Thyroid gland (tissue), 4 donors: ENCODE measurements around the gene SFSWAP. TPM values are rescaled to one million over a fixed set of nuclear protein-coding genes. Genes with fewer than 3 reads are reported as not detected.

Experiments
- DNase-seq, 2 donors: peaks; one replicate each; pipeline ENCODE4 v3.0.0-alpha.2; 2019
- H3K27ac ChIP-seq, 3 donors: fragments of 200-600 bp; sonication (generic); 1 replicate in 2 of 3; 2 replicates in 1 of 3; pipeline ENCODE4 v1.5.1; 2016 to 2019; ENCODE audit warnings: mild to moderate bottlenecking in 1 of 3, moderate library complexity in 1 of 3
- H3K27me3 ChIP-seq: fragments of 200-600 bp; sonication (generic); one replicate; pipeline ENCODE4 v1.5.1; 2019
- H3K36me3 ChIP-seq, 2 donors: fragments of 200-600 bp; sonication (generic); one replicate each; pipeline ENCODE4 v1.5.1; 2016 to 2019
- H3K4me1 ChIP-seq, 2 donors: fragments of 200-600 bp; sonication (generic); one replicate each; pipeline ENCODE4 v1.5.1; 2017 to 2019
- H3K4me3 ChIP-seq, 3 donors: fragments of 200-600 bp; sonication (generic); replicated peaks in 1 of 3; 1 replicate in 2 of 3; 2 replicates in 1 of 3; pipeline ENCODE4 v1.5.1; 2016; ENCODE audit warnings: mild to moderate bottlenecking in 1 of 3
- H3K9me3 ChIP-seq: fragments of 200-600 bp; sonication (generic); one replicate; pipeline ENCODE4 v1.5.1; 2017
- CTCF ChIP-seq, 6 experiments: fragments of 200-600 bp in 3 of 6; fragments of 450-650 bp in 3 of 6; sonication (generic) in 3 of 6; IDR thresholded peaks; one replicate each; pipeline ENCODE4 v1.5.1; 2016 to 2019; ENCODE audit warnings: antibody characterized with exemption in 6 of 6, mild to moderate bottlenecking in 2 of 6, inconsistent platforms in 1 of 6, moderate library complexity in 1 of 6
- POLR2A ChIP-seq, 2 donors: fragments of 450-650 bp; IDR thresholded peaks; one replicate each; pipeline ENCODE4 v1.6.1; 2017; ENCODE audit warnings: antibody characterized with exemption in 2 of 2, mild to moderate bottlenecking in 2 of 2, moderate library complexity in 1 of 2
- WGBS, 2 donors: methylation state at CpG; one replicate each; pipeline ENCODE4 v1.1.5; 2017; 5-methylcytosine and 5-hydroxymethylcytosine counted together
- intact Hi-C: fragments of 100-400 bp; cut with DNase I; formaldehyde crosslinking; loops from one replicate; pipeline ENCODE4 v1.15.1; 2023
- total RNA-seq, 4 donors: library from RNA; depleted of rRNA; stranded (reverse); fragments of >200 nt; gene quantifications; one replicate each; pipeline ENCODE4 v1.2.3, GENCODE V29; 2016

Gene SFSWAP
- total RNA-seq, 4 donors from 2014 or later, result 36.4 to 50.8 (median 42.6) TPM

DNA sequence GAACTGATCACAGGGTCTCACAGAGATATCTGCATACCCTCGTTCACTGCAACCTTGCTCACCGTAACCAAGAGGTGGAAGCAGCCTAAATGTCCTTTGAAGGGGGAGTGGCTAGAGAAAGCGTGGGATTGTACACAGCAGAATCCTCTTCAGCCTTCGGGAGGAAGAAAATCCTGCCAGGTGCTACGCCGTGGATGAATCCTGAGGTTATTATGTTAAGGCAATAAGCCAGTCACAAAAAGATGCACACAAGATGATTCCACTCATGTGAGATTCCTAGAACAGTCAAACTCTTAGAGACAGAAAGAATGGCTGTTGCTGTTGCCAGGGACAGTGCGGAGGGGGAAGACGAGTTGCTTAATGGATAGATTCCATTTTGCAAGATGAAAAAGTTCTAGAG, 39.6 kb upstream of the SFSWAP start:
- Histone ChIP-seq H3K9me3 (no peaks in the 10 kb centered on the region), H3K36me3 (no peaks in the 10 kb centered on the region), H3K27me3 (no peaks in the 10 kb centered on the region), H3K4me3 (no peak overlapping the region), H3K27ac (no peak overlapping the region), H3K4me1 (no peaks in the 10 kb centered on the region)
- TF ChIP-seq POLR2A (IDR thresholded peaks at IDR 0.05), result no peak
- TF ChIP-seq CTCF (IDR thresholded peaks at IDR 0.05), result no peak
- intact Hi-C loops, result no loop called here
- WGBS, 2 donors, result 64 to 65% methylated on average over 8 of the region's 8 CpGs
- DNase-seq, result no peak

GRCh38 chr12:131671871-131672270, 39.0 kb upstream of the SFSWAP start:
- Histone ChIP-seq H3K36me3 (no peaks in the 10 kb centered on the region), H3K4me1 (no peaks in the 10 kb centered on the region), H3K27ac (no peak overlapping the region), H3K27me3 (no peaks in the 10 kb centered on the region), H3K4me3 (no peak overlapping the region), H3K9me3 (no peaks in the 10 kb centered on the region)
- no peak for TF ChIP-seq CTCF (IDR thresholded peaks at IDR 0.05)
- TF ChIP-seq POLR2A (IDR thresholded peaks at IDR 0.05), result no peak
- intact Hi-C loops, result no loop called here
- DNase-seq, result no peak
- WGBS, 2 donors, result 56 to 59% methylated on average over 6 to 7 of the region's 8 CpGs

DNA sequence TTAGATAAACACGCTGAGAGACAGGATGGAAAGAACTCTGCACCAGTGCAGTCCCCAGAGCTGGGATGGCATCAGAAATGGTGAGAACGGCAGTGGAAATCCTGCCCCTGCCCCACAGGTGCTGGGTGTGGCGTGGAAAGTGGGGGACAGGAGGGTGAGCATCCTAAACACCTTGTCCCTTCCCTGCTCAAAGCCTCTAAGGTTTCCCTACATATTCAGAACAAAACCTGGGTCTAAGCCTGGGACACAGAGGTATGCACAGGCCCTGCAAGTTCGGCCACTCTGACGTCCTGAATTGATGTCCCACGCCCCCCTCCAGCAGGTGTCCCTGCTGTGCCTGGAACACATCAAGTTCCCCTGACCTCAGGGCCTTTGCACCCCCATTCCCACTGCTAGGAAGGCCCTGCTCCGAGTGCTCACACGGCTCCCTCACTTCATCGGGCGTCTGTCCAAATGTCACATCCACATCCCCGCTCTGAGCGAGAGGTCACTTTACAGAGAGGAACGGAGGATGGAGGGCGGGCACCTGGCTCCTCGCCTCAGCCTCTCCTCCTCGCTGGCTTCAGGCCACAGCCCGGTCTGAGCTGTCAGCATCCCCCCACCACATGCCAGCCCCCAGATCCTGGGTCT, 38.5 kb upstream of the SFSWAP start:
- Histone ChIP-seq H3K4me1 (no peaks in the 10 kb centered on the region), H3K9me3 (no peaks in the 10 kb centered on the region), H3K27me3 (no peaks in the 10 kb centered on the region), H3K36me3 (no peaks in the 10 kb centered on the region), H3K27ac (no peak overlapping the region), H3K4me3 (no peak overlapping the region)
- WGBS, 2 donors, result 74 to 75% methylated on average over 16 to 17 of the region's 17 CpGs
- intact Hi-C loops, result no loop called here
- TF ChIP-seq CTCF (IDR thresholded peaks at IDR 0.05) (no peak), POLR2A (IDR thresholded peaks at IDR 0.05) (no peak)
- DNase-seq, result no peak

DNA sequence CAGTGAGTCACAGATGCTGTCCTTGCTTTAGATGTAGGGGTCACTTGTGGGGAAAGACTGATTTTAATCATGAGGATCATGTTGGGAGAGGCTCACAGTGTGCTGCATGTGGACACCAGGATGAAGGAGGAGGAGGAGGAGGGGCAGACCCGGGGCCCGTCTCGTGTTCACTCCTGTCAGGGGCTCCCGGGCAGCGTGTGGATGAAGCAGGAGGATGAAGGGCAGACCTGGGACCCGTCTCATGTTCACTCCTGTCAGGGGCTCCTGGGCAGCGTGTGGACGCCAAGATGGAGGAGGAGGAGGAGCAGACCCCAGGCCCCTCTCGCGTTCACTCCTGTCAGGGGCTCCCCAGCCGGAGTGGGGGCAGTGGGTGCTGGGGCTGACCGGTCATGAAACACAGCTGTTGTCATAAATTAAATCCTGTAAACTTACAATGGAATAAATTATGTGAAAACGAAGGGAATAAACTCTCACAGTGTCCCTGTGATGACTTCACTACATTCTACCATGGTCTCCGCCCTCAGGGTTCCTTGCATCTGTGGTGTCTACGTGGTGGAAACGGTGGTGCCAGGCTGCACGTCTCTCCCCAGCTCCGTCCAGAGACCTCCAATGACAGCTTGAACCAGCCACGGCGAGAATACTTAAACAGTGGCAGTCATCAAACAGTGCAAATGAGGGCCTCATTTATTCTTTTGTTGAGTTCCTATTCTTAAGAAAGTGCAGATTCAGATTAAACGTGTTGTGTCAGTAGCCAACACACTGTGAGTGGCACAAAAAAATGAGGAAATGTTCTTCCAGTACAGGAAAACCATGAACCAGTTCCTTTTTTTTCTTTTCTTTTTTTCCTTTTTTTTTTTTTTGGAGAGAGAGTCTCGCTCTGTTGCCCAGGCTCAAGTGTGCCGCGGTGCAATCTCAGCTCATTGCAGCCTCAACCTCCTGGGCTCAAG, 37.7 kb upstream of the SFSWAP start:
- intact Hi-C loops, result no loop called here
- Histone ChIP-seq H3K27ac (no peak overlapping the region), H3K27me3 (no peaks in the 10 kb centered on the region), H3K36me3 (no peaks in the 10 kb centered on the region), H3K9me3 (no peaks in the 10 kb centered on the region), H3K4me3 (no peak overlapping the region), H3K4me1 (no peaks in the 10 kb centered on the region)
- DNase-seq, result no peak
- WGBS, 2 donors, result 71 to 74% methylated on average over 24 of the region's 24 CpGs
- no peak for TF ChIP-seq POLR2A (IDR thresholded peaks at IDR 0.05)
- no peak for TF ChIP-seq CTCF (IDR thresholded peaks at IDR 0.05)

- intact Hi-C loops, result no loop called here
- no peaks in the 10 kb centered on the region for H3K9me3 ChIP-seq
- 74 to 85% methylated on average over 7 of the region's 7 CpGs for WGBS, 2 donors
- no peak for DNase-seq
- no peak overlapping the region for H3K27ac ChIP-seq
- H3K36me3 ChIP-seq, result no peaks in the 10 kb centered on the region
- H3K27me3 ChIP-seq, result no peaks in the 10 kb centered on the region
- no peaks in the 10 kb centered on the region for H3K4me1 ChIP-seq
- H3K4me3 ChIP-seq, result no peak overlapping the region
- TF ChIP-seq POLR2A (IDR thresholded peaks at IDR 0.05), result no peak
- TF ChIP-seq CTCF (IDR thresholded peaks at IDR 0.05), result no peak
Observed at GRCh38 chr12:131673888-131674257, 37.0 kb upstream of the SFSWAP start.
